HFF-Myc (cell line): ENCODE data around the gene DNASE1L2.

Experiments
- DNase-seq: peaks from one replicate; pipeline ENCODE4 v3.0.0-alpha.2; 2011; ENCODE audit warnings: low read depth; ENCODE audit errors: extremely low read depth
- H3K4me3 ChIP-seq: replicated peaks from 2 replicates; pipeline ENCODE4 v1.5.1; 2011; ENCODE audit warnings: low read depth, mild to moderate bottlenecking, control low read depth, low read length
- TF ChIP-seq, protein P1 (sequence below): IDR thresholded peaks from 2 replicates; pipeline ENCODE4 v1.5.1; 2012; ENCODE audit warnings: mild to moderate bottlenecking, low read depth, low read length, control low read depth; ENCODE audit errors: missing control alignments

Gene DNASE1L2

DNA sequence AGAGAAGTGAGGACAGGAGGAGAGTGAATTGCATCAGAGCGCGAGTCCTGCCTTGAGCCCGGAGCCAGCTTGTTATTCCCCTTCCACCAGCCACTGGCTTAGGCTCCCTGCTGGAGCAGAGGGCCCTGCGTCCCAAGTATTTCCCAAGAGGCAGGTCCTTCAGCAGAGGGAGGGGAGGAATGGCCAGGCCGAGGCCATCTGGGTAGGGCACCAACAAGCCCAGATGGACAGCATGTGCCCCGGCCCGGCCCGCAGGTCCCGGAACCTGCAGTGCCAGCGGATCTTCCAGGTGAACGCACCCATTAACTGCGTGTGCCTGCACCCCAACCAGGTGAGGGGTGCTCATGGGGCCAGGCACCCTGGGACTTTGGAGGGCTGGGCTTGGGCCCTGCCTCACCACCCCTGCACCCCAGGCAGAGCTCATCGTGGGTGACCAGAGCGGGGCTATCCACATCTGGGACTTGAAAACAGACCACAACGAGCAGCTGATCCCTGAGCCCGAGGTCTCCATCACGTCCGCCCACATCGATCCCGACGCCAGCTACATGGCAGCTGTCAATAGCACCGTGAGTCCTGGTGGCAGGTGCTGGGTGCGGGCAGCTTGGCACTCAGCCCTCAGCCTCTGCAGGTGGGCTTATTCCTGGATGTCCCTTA, 29.3 kb upstream of the DNASE1L2 start:
- DNase-seq = no peak
- TF ChIP-seq, protein P1, sequence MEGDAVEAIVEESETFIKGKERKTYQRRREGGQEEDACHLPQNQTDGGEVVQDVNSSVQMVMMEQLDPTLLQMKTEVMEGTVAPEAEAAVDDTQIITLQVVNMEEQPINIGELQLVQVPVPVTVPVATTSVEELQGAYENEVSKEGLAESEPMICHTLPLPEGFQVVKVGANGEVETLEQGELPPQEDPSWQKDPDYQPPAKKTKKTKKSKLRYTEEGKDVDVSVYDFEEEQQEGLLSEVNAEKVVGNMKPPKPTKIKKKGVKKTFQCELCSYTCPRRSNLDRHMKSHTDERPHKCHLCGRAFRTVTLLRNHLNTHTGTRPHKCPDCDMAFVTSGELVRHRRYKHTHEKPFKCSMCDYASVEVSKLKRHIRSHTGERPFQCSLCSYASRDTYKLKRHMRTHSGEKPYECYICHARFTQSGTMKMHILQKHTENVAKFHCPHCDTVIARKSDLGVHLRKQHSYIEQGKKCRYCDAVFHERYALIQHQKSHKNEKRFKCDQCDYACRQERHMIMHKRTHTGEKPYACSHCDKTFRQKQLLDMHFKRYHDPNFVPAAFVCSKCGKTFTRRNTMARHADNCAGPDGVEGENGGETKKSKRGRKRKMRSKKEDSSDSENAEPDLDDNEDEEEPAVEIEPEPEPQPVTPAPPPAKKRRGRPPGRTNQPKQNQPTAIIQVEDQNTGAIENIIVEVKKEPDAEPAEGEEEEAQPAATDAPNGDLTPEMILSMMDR = no peak
- H3K4me3 ChIP-seq = peak overlapping the region; percentile 84

DNA sequence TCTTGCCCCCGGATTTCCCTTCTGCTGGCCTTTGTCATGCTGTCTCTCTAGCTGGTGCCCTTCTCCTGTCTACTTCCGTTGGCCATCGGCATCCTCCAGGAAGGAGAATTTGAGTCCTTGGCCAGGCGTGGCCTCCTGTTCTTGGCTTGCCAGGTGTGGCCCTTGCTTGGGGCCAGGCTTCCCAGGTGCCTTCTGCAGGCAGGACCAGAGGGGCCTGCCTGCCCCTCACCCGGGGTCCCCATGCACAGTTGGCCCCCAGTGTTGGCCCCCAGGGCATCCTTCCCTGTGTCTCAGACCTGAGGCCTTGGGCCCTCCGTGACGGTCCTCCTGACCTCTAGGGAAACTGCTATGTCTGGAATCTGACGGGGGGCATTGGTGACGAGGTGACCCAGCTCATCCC, 28.4 kb upstream of the DNASE1L2 start:
- TF ChIP-seq, protein P1 = no peak
- DNase-seq = no peak
- H3K4me3 ChIP-seq = no peak overlapping the region

DNA sequence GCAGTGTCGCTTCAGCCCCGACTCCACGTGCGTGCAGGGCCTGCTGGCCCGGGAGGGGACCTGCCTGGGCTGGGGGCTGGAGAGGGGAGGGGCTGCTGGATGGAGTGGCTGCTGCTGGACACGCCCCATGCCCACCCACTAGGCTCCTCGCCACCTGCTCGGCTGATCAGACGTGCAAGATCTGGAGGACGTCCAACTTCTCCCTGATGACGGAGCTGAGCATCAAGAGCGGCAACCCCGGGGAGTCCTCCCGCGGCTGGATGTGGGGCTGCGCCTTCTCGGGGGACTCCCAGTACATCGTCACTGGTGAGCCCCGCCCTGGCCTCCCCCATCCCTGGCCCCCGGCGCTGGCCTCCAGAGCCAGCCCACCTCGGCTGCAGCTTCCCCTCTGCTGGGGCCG, 27.9 kb upstream of the DNASE1L2 start:
- H3K4me3 ChIP-seq = no peak overlapping the region
- TF ChIP-seq, protein P1 = no peak
- DNase-seq = no peak

DNA sequence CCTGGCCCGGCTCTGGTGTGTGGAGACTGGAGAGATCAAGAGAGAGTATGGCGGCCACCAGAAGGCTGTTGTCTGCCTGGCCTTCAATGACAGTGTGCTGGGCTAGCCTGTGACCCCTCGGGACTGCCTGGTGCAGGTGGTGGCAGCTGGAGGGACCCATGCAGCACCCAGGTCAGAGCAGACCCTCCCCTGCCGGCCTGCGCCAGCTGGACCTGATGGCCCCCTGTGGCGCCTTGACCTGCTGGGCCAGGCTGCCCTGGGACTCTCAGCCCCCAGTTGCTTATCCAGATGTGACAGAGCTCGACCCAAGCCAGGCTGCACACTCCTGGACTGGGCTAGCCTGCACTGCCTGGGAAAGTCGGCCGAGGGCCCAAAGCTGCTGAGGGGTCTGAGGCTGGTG, 27.5 kb upstream of the DNASE1L2 start:
- TF ChIP-seq, protein P1 = no peak
- no peak for DNase-seq
- no peak overlapping the region for H3K4me3 ChIP-seq

DNA sequence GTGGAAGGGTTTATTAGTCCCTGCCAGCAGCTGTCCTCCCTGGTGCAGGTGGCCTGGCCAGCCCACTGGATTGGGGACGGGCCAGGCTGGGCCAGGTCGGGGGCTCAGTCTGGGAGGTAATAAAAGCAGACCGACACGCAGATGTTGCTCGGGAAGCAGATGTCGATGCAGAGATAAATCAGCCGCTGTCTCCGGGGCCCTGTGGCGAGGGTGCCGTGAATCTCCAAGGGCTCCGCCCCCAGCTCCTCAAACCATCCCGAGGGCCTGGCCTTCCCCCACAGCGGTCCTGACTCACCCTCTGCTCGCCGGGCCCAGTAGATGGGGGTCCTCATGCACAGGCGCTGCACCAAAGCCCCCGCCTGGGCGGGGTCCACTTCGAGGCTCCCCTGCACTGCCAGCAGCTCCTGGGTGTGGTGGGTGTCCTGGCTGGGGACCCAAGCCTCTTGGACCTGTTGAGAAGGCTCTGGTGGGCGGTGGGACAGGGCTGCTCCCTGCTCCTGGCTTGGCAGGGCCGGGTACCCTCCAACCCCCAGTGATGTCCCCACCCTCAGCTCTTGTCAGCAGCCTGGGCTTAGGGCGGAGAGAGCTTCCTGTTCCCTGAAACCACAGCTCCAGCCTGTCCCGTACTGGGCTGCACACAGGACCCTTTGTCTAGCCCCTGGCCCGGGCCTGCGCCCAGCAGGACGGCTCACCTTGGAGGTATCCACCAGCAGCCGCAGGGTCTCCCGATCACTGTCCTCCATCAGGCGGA, 26.8 kb upstream of the DNASE1L2 start:
- H3K4me3 ChIP-seq = no peak overlapping the region
- DNase-seq = no peak
- TF ChIP-seq, protein P1 = no peak

DNA sequence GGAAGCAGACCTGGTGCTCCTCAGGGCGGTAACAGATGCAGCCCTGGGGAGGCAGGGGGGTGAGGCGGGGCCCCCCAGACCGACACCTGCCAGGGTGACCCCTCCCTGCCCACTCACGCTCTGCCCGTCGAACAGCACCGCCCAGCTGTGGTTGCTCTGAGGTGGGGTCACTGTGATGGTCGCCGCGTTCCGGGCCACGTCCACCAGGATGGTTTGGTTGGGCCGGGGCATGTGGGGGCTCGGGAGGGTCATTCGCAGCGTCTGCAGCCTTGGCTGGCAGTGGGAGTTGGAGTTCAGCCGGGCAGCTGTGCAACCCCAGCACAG, 26.3 kb upstream of the DNASE1L2 start:
- TF ChIP-seq, protein P1 = no peak
- no peak for DNase-seq
- no peak overlapping the region for H3K4me3 ChIP-seq
